NCI-H524 treated with DMSO at 0.1 percent for 48 hours (cell line): Measurements from ENCODE around the gene CNTNAP1.

Experiments
- DNase-seq: peaks from one replicate; lab custom pipeline; 2025; lab: John Stamatoyannopoulos, UW

CNTNAP1 gene

GRCh38 chr17:42670789-42671657 is 11.3 kb upstream of the CNTNAP1 start:
- no peak for DNase-seq

GRCh38 chr17:42672038-42672437 is 10.3 kb upstream of the CNTNAP1 start:
- DNase-seq: no peak

GRCh38 chr17:42673266-42673884 is 9.0 kb upstream of the CNTNAP1 start:
- no peak for DNase-seq

- DNase-seq: no peak
Measured at GRCh38 chr17:42673885-42674754, 8.2 kb upstream of the CNTNAP1 start.

- no peak for DNase-seq
Measured at GRCh38 chr17:42674755-42675347, 7.5 kb upstream of the CNTNAP1 start.

GRCh38 chr17:42675348-42675964 is 6.9 kb upstream of the CNTNAP1 start:
- DNase-seq: no peak

GRCh38 chr17:42675965-42676423 is 6.3 kb upstream of the CNTNAP1 start:
- DNase-seq: no peak

- DNase-seq: no peak
Measured at GRCh38 chr17:42676424-42677011, 5.8 kb upstream of the CNTNAP1 start, which contains the start of gene PLEKHH3. Gene PLEKHH3, minus strand, starts transcription at chr17:42676994. Its CDS starts 431 bp downstream, at chr17:42676563.

GRCh38 chr17:42677012-42677857 is 5.1 kb upstream of the CNTNAP1 start:
- peak; percentile 96 for DNase-seq

- DNase-seq: peak; percentile 83
Measured at GRCh38 chr17:42677921-42678781, 4.2 kb upstream of the CNTNAP1 start.

- DNase-seq: no peak
Measured at GRCh38 chr17:42678951-42679491, 3.3 kb upstream of the CNTNAP1 start.

- no peak for DNase-seq
Measured at GRCh38 chr17:42679492-42680330, 2.6 kb upstream of the CNTNAP1 start.

- DNase-seq: no peak
Measured at GRCh38 chr17:42680331-42680808, 2.0 kb upstream of the CNTNAP1 start.

- no peak for DNase-seq
Measured at GRCh38 chr17:42682722-42683403, 532 bp downstream of the CNTNAP1 start.

- DNase-seq: no peak
Measured at GRCh38 chr17:42683407-42684034, 1.2 kb downstream of the CNTNAP1 start.

GRCh38 chr17:42684929-42685556 is 2.7 kb downstream of the CNTNAP1 start:
- no peak for DNase-seq
